ENCODE data around the gene ZBTB47.

GRCh38 chr3:42613462-42613861 lies 40.0 kb upstream of the ZBTB47 start:
- TF ChIP-seq CTCF (IDR thresholded peaks at IDR 0.05), result peak; percentile 65
- TF ChIP-seq ZFX (IDR thresholded peaks at IDR 0.05; ENCODE audit: borderline replicate concordance), result no peak
